Measurements from ENCODE around the gene SIRT7. TPM values are rescaled to one million over a fixed set of nuclear protein-coding genes. Genes with fewer than 3 reads are reported as not detected.

The SIRT7 gene
- total RNA-seq, 3 donors from 2014 or later: 50.1 to 83.5 (median 73.7) TPM

DNA sequence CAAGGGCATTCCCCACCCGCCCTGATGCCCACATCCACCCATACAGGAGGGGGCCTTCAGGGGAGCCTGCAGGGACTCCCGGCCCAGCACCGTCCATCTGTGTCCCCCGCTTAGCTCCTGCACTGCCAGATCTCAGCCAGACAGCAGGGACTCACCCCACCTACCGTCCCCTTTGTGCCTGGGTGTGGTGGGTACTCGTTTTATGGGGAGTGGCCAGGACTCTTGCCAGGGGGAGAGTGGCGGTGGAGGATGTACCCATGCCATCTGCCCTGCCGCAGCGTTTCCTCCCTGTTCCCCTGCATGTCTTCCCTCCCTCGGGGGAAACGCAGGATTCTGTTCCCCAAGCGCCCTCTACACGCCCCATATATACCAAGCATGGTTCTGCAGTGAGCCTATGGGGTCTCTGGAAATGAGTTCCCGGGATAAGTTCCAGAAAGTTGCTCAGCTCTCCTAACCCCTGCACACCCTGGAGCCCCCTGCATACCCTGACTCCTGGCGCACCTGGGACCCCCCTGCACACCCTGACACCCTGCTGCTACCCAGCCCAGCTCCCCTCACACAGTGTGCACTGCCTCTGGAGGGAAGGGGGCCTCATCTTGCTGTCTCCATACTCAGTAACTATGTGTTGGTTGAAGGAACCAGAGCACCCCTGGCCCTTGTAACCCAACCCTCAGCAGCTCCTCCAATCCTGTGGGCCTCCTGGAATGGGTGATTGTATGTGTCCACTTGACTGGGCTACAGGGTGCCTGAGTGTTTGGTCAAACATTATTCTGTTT, 13.8 kb upstream of the SIRT7 start:
- TF ChIP-seq, protein P1, sequence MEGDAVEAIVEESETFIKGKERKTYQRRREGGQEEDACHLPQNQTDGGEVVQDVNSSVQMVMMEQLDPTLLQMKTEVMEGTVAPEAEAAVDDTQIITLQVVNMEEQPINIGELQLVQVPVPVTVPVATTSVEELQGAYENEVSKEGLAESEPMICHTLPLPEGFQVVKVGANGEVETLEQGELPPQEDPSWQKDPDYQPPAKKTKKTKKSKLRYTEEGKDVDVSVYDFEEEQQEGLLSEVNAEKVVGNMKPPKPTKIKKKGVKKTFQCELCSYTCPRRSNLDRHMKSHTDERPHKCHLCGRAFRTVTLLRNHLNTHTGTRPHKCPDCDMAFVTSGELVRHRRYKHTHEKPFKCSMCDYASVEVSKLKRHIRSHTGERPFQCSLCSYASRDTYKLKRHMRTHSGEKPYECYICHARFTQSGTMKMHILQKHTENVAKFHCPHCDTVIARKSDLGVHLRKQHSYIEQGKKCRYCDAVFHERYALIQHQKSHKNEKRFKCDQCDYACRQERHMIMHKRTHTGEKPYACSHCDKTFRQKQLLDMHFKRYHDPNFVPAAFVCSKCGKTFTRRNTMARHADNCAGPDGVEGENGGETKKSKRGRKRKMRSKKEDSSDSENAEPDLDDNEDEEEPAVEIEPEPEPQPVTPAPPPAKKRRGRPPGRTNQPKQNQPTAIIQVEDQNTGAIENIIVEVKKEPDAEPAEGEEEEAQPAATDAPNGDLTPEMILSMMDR (IDR thresholded peaks at IDR 0.05): no peak
- DNase-seq: peak in 2 of 3 donors; percentile 47 to 50
- no peak for ATAC-seq
- H3K4me1 ChIP-seq (ENCODE audit: low read depth): peaks cover 18% of the 10 kb centered on the region
- intact Hi-C loops (cut with DNase I, micrococcal nuclease): no loop called here
- H3K9me3 ChIP-seq: no peaks in the 10 kb centered on the region
- H3K36me3 ChIP-seq (ENCODE audit: low read depth): no peaks in the 10 kb centered on the region
- no peak overlapping the region for H3K4me3 ChIP-seq

DNA sequence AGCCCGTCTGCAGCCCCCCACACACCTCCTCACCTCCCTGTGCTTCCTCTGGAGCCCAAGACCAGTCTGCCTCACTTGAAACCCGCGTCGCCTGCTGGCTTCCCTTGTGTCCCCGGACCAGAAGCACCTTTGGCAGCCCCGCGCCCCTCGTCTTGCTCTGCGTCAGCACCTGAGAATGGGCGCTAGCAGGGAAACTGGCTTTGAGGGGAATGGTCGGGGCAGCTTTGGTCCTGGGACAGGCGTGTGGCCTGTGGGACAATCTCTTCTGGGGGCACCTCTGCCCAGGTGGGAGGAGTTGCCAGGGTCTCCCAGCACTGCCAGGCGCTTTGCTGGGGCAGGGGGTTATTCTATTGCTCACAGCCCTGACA, 13.2 kb upstream of the SIRT7 start:
- intact Hi-C loops (cut with DNase I, micrococcal nuclease): no loop called here
- ATAC-seq (no peak), DNase-seq (peak in 2 of 3 donors; percentile 33 to 48)
- TF ChIP-seq, protein P1 (IDR thresholded peaks at IDR 0.05): no peak
- Histone ChIP-seq H3K4me1 (ENCODE audit: low read depth) (peaks cover 18% of the 10 kb centered on the region), H3K4me3 (no peak overlapping the region), H3K36me3 (ENCODE audit: low read depth) (no peaks in the 10 kb centered on the region), H3K9me3 (no peaks in the 10 kb centered on the region)

DNA sequence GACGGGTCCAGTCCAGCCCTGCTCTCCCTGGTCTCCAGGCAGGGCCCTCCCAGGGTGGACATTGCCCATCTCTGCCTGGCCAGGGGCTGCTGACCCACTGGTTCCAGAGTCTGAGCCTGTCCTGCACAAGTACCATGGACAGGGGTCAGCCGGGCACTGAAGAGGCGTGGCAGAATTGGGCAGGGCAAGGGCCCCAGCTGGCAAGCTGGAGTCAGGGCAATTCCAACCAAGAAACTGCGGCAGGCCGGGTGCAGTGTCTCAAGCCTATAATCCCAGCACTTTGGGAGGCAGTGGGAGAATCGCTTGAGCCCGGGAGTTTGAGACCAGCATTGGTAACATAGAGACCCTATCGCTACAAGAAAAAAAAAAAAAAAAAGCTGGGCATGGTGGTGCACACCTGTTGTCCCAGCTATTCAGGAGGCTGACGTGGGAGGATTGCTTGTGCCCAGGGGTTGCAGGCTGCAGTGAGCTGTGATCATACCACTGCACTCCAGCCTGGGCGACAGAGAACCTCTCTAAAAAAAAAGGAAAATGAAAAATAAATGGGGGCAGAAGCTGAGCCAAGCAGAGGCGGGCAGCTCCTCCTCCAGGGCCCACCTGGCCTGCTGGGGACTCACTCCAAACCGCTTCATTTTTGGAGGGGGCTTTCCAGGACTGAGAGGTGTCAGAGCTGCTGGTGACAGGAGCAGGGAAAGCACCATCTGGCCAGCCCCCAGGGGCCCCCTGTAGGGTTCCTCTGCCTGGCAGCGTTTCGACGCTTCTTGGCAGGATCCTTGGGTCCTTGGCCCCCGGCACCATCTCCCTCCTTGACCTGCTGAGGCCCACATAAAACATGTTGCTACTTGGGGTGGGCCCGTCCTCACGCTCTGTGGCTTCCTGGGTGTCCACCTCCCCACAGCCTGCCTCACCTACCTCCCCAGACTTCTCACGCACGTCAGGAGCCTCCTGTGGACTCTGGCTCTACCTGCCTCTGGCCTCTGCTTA, 12.5 kb upstream of the SIRT7 start:
- no peak for ATAC-seq
- Histone ChIP-seq H3K4me1 (ENCODE audit: low read depth) (peaks cover 24% of the 10 kb centered on the region), H3K4me3 (no peak overlapping the region), H3K36me3 (ENCODE audit: low read depth) (no peaks in the 10 kb centered on the region), H3K9me3 (no peaks in the 10 kb centered on the region)
- peak; percentile 58 to 68 (median 67) for DNase-seq
- TF ChIP-seq, protein P1 (IDR thresholded peaks at IDR 0.05): no peak
- intact Hi-C loops (cut with DNase I, micrococcal nuclease): no loop called here

DNA sequence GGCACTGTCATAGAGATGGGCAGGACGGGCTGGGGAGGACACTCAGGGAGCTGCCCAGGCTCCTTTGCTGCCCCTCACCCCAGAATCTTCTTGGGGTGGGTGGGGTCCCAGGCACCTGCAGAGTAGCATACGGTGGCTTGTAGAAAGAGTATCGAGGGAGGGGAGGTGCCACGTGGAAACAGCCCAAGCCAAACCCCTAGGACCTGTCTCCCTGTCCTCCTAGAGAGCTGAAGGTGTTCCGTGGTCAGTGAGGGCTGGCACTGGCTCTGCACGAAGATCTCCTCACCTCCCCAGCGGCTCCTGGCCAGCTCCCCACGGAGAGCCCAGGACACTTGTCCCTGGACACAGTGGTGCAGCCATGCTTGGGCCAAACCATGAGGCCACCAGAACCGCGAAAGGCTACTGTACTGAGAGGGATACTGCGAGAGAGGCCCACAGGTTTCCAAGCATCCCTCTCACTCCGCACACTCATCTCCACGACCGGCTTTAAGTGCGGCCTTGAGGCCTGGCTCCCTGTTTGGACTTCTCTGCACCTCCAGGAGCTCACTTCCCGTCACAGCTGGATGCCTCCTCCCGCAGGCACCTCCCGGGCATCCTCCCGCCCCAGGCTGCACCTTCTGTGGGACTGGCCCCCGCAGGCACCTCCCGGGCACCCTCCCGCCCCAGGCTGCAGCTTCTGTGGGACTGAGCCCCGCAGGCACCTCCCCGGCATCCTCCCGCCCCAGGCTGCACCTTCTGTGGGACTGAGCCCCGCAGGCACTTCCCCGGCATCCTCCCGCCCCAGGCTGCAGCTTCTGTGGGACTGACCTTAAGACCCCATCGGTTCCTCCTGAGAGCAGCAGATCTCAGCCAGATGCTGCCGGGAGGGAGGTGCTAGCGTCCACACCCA, 11.5 kb upstream of the SIRT7 start:
- no peak for ATAC-seq
- Histone ChIP-seq H3K4me1 (ENCODE audit: low read depth) (peaks cover 33% of the 10 kb centered on the region), H3K36me3 (ENCODE audit: low read depth) (no peaks in the 10 kb centered on the region), H3K9me3 (no peaks in the 10 kb centered on the region), H3K4me3 (no peak overlapping the region)
- TF ChIP-seq, protein P1 (IDR thresholded peaks at IDR 0.05): no peak
- intact Hi-C loops (cut with DNase I, micrococcal nuclease): no loop called here
- DNase-seq: peak in 2 of 3 donors; percentile 30 to 51

Measured in mucosa of descending colon (tissue), 3 donors.